GM23338 (cell line): ENCODE results near the gene DAPK1. TPM values are rescaled to one million over a fixed set of nuclear protein-coding genes. Genes with fewer than 3 reads are reported as not detected.

Source experiments
- ATAC-seq: fragments of 200-7000 bp; cut with Tn5 transposase; 3 replicates; pipeline ENCODE4 v1.9.1; 2020
- DNase-seq: peaks from one replicate; pipeline ENCODE4 v3.0.0-alpha.2; 2015; ENCODE audit warnings: low spot score
- H2AFZ ChIP-seq: fragments of 200-600 bp; sonication (generic); 2 replicates; pipeline ENCODE4 v1.8.0; 2016; ENCODE audit warnings: antibody characterized with exemption, mild to moderate bottlenecking, moderate library complexity
- H3F3A ChIP-seq: fragments of 200-600 bp; sonication (generic); replicated peaks from 2 replicates; pipeline ENCODE4 v1.8.0; 2017; ENCODE audit warnings: antibody characterized with exemption, mixed run types, low read depth
- H3K27ac ChIP-seq: fragments of 200-600 bp; sonication (generic); 2 replicates; pipeline ENCODE4 v1.6.1; 2016; ENCODE audit warnings: low read depth
- H3K27me3 ChIP-seq: fragments of 200-600 bp; sonication (generic); 2 replicates; pipeline ENCODE4 v1.8.0; 2016; ENCODE audit warnings: mild to moderate bottlenecking, mixed run types, moderate library complexity; ENCODE audit not compliant: insufficient read depth
- H3K36me3 ChIP-seq: fragments of 200-600 bp; sonication (generic); 2 replicates; pipeline ENCODE4 v1.8.0; 2016; ENCODE audit warnings: mild to moderate bottlenecking; ENCODE audit not compliant: insufficient read depth
- H3K4me1 ChIP-seq: fragments of 200-600 bp; sonication (generic); 2 replicates; pipeline ENCODE4 v1.8.0; 2016; ENCODE audit warnings: mild to moderate bottlenecking, moderate library complexity; ENCODE audit not compliant: insufficient read depth
- H3K4me2 ChIP-seq: fragments of 200-600 bp; sonication (generic); 2 replicates; pipeline ENCODE4 v1.7.1; 2017; ENCODE audit warnings: mixed run types
- H3K4me3 ChIP-seq: fragments of 200-600 bp; sonication (generic); 2 replicates; pipeline ENCODE4 v1.6.1; 2016; ENCODE audit warnings: mixed run types
- H3K79me2 ChIP-seq: fragments of 200-600 bp; sonication (generic); replicated peaks from 2 replicates; pipeline ENCODE4 v1.8.0; 2017; ENCODE audit warnings: mild to moderate bottlenecking; ENCODE audit not compliant: insufficient read depth
- H3K9me2 ChIP-seq: fragments of 200-600 bp; sonication (generic); 2 replicates; pipeline ENCODE4 v1.8.0; 2017; ENCODE audit not compliant: insufficient read depth
- H4K20me1 ChIP-seq: fragments of 200-600 bp; sonication (generic); replicated peaks from 2 replicates; pipeline ENCODE4 v1.8.0; 2017; ENCODE audit warnings: mild to moderate bottlenecking; ENCODE audit not compliant: insufficient read depth
- H3K27ac Mint-ChIP-seq: 2 replicates; pipeline ENCODE4 v1.8.0; 2020; ENCODE audit warnings: inconsistent platforms, mild to moderate bottlenecking, moderate library complexity, mixed read lengths
- H3K27me3 Mint-ChIP-seq: 3 replicates; pipeline ENCODE4 v1.8.0; 2022; ENCODE audit warnings: low read depth, mild to moderate bottlenecking, moderate library complexity, mixed read lengths, inconsistent platforms; ENCODE audit not compliant: insufficient read depth, poor library complexity
- H3K36me3 Mint-ChIP-seq: 3 replicates; pipeline ENCODE4 v1.8.0; 2021; ENCODE audit warnings: low read depth, mild to moderate bottlenecking, inconsistent platforms, moderate library complexity, mixed read lengths
- H3K4me1 Mint-ChIP-seq: 3 replicates; pipeline ENCODE4 v1.8.0; 2020; ENCODE audit warnings: mild to moderate bottlenecking, inconsistent platforms, mixed read lengths
- H3K4me3 Mint-ChIP-seq: 3 replicates; pipeline ENCODE4 v1.8.0; 2021; ENCODE audit warnings: moderate library complexity, mild to moderate bottlenecking, inconsistent platforms, mixed read lengths
- H3K9me3 Mint-ChIP-seq: 3 replicates; pipeline ENCODE4 v1.8.0; 2020; ENCODE audit warnings: moderate library complexity, mild to moderate bottlenecking, inconsistent platforms, mixed read lengths
- CREB1 ChIP-seq: fragments of 250-450 bp; sonication (Bioruptor Pico); IDR thresholded peaks from 2 replicates; pipeline ENCODE4 v1.5.0; 2020; ENCODE audit warnings: low read depth, mild to moderate bottlenecking, moderate library complexity
- CTCF ChIP-seq, 2 experiments: fragments of 200-600 bp in 1 of 2; sonication (generic) in 1 of 2; conservative IDR thresholded peaks; 2 replicates each; pipeline versions ENCODE4 v1.5.1 to v1.6.1; 2016 to 2017; ENCODE audit warnings: antibody characterized with exemption in 2 of 2, low read depth in 2 of 2, mild to moderate bottlenecking in 2 of 2, moderate library complexity in 1 of 2
- JUNB ChIP-seq: IDR thresholded peaks from one replicate; pipeline ENCODE4 v1.6.1; 2016; ENCODE audit warnings: antibody characterized with exemption; ENCODE audit not compliant: unreplicated experiment
- NANOG ChIP-seq: IDR thresholded peaks from 2 replicates; pipeline ENCODE4 v1.6.1; 2016; ENCODE audit warnings: antibody characterized with exemption, borderline replicate concordance
- POLR2AphosphoS5 ChIP-seq: IDR thresholded peaks from 2 replicates; pipeline ENCODE4 v1.6.1; 2016; ENCODE audit warnings: antibody characterized with exemption, low read depth
- REST ChIP-seq: IDR thresholded peaks from one replicate; pipeline ENCODE4 v1.6.1; 2018; ENCODE audit warnings: antibody characterized with exemption; ENCODE audit not compliant: unreplicated experiment
- STAT1 ChIP-seq: IDR thresholded peaks from one replicate; pipeline ENCODE4 v1.6.1; 2016; ENCODE audit warnings: antibody characterized with exemption; ENCODE audit not compliant: unreplicated experiment
- ZNF331 ChIP-seq: fragments of 250-450 bp; sonication (Bioruptor Pico); IDR thresholded peaks from 2 replicates; pipeline ENCODE4 v1.5.0; 2020; ENCODE audit warnings: low read depth, mild to moderate bottlenecking, moderate library complexity
- ZNF462 ChIP-seq: fragments of 250-450 bp; sonication (Bioruptor Pico); IDR thresholded peaks from 2 replicates; pipeline ENCODE4 v1.5.0; 2020; ENCODE audit warnings: mild to moderate bottlenecking, moderate library complexity
- polyA plus RNA-seq: library from polyadenylated mRNA; unstranded; fragments of >200 nt; fragmentation: Nextera tagmentation; extraction: Ambion mirVana; gene quantifications from 2 replicates; pipeline ENCODE4 v1.2.1, GENCODE V29; 2016
- total RNA-seq: library from RNA; depleted of rRNA; stranded (reverse); fragments of >200 nt; shearing (Covaris generic); gene quantifications from 2 replicates; pipeline ENCODE4 v1.2.3, GENCODE V29; 2014

Gene DAPK1
- total and polyA plus RNA-seq, 2 experiments from 2014 or later = 37.0 to 134 TPM

GRCh38 chr9:87567983-87568382 lies 70.3 kb downstream of the DAPK1 start:
- peaks cover 65% of the 10 kb centered on the region for H3K4me1 ChIP-seq
- H3K4me3 ChIP-seq = no peak overlapping the region
- ATAC-seq (peak; percentile 25; the same call in 2 of the 3 replicates), DNase-seq (no peak)
- peaks cover 30% of the 10 kb centered on the region for H3K36me3 Mint-ChIP-seq
- peaks cover 1% of the 10 kb centered on the region for H3K27me3 Mint-ChIP-seq
- H3K36me3 ChIP-seq = no peaks in the 10 kb centered on the region
- no peaks in the 10 kb centered on the region for H3K9me3 Mint-ChIP-seq
- no peaks in the 10 kb centered on the region for H3K27me3 ChIP-seq
- TF ChIP-seq JUNB = no peak
- no peak for TF ChIP-seq ZNF331 (CRISPR knock-in tag)
- no peak for TF ChIP-seq CTCF (conservative IDR thresholded peaks at IDR 0.05; ENCODE audit: low read depth in 2 of 2)
- no peak for TF ChIP-seq STAT1
- no peak for TF ChIP-seq CREB1 (CRISPR knock-in tag)
- TF ChIP-seq ZNF462 (CRISPR knock-in tag) = no peak
- TF ChIP-seq POLR2AphosphoS5 = no peak
- no peak for TF ChIP-seq NANOG
- no peak for TF ChIP-seq REST
- H3K4me2 ChIP-seq = peak overlapping the region; percentile 58; the same call in 1 of the 2 replicates
- no peaks in the 10 kb centered on the region for H3K9me2 ChIP-seq
- peaks cover 76% of the 10 kb centered on the region for H3K4me1 Mint-ChIP-seq
- H3F3A ChIP-seq = no peaks in the 10 kb centered on the region
- H4K20me1 ChIP-seq = peaks cover 55% of the 10 kb centered on the region
- peak overlapping the region; percentile 33; the same call in 1 of the 2 replicates for H3K27ac Mint-ChIP-seq
- peaks cover 94% of the 10 kb centered on the region for H3K79me2 ChIP-seq
- H3K4me3 Mint-ChIP-seq = no peak overlapping the region
- no peak overlapping the region for H3K27ac ChIP-seq
- no peak overlapping the region for H2AFZ ChIP-seq
